Uterus (tissue), 2 donors: Measurements from ENCODE around the gene GIMAP2.

Experiments used
- CTCF ChIP-seq, 4 experiments: fragments of 200-600 bp in 2 of 4; fragments of 450-650 bp in 2 of 4; sonication (generic) in 2 of 4; IDR thresholded peaks; one replicate each; pipeline ENCODE4 v1.5.1; 2016 to 2019; ENCODE audit warnings: antibody characterized with exemption in 4 of 4, mild to moderate bottlenecking in 2 of 4, moderate library complexity in 1 of 4
- POLR2A ChIP-seq, 2 donors: fragments of 450-650 bp; IDR thresholded peaks; one replicate each; pipeline ENCODE4 v1.6.1; 2016; ENCODE audit warnings: antibody characterized with exemption in 2 of 2, mild to moderate bottlenecking in 1 of 2, moderate library complexity in 1 of 2

DNA sequence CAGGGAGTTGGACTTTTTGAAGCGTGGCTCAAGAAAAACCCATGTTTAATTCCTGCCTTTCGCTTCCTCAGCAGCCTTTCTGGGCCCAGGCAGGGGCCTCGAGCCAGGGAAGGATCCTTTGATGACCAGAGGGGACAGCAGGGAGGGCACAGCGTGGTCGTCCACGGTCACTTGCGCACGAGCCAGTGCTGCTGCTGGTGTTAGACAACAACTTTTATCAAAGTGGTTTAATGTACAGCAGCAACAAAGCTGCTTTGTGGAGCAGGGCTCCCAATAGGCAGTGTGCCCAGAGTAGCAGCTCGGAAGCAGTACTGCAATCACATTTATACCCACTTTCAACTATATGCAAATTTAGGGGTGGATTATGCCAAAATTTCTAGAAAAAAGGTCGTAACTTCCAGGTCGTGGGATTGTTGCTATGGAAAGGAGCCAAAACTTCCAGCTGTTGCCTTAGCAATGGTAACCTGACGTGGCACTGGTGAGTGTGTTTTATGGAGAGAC, 37.0 kb downstream of the GIMAP2 start:
- TF ChIP-seq CTCF (IDR thresholded peaks at IDR 0.05): no peak
- no peak for TF ChIP-seq POLR2A (IDR thresholded peaks at IDR 0.05)
